ENCODE results near the gene ST3GAL3.

Gene ST3GAL3, protein sequence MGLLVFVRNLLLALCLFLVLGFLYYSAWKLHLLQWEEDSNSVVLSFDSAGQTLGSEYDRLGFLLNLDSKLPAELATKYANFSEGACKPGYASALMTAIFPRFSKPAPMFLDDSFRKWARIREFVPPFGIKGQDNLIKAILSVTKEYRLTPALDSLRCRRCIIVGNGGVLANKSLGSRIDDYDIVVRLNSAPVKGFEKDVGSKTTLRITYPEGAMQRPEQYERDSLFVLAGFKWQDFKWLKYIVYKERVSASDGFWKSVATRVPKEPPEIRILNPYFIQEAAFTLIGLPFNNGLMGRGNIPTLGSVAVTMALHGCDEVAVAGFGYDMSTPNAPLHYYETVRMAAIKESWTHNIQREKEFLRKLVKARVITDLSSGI

GRCh38 chr1:43707190-43708001 is at the start of gene ST3GAL3:
ST3GAL3 (plus strand) TSS chr1:43707536; CDS start chr1:43736263, 28,727 bp downstream.
- in situ Hi-C loops (cut with MboI; ENCODE audit: low sequenced_read_pairs) = no loop called here

GRCh38 chr1:43659212-43660166 is 47.8 kb upstream of the ST3GAL3 start:
- in situ Hi-C loops (cut with MboI; ENCODE audit: low sequenced_read_pairs) = no loop called here

GRCh38 chr1:43660355-43660754 is 47.0 kb upstream of the ST3GAL3 start:
- in situ Hi-C loops (cut with MboI; ENCODE audit: low sequenced_read_pairs) = no loop called here

DNA sequence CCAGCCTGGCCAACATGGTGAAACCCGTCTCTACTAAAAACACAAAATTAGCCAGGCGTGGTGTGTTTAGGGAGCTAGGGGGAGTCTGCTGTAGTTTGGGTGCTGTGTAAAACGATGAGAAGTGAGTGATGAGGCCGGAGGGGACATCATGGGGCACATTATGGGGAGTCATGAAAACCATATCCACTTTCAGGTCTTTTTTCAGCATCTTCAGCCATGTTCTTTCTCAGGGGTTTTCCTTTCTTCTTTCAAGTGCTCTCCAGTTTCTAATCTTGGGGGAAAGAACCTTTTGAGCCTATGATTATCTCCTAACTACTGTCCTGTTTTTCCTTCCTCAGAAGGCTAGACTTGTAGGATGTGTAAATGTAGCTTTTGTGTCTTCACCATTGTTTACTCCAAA is 43.0 kb upstream of the ST3GAL3 start:
- in situ Hi-C loops (cut with MboI; ENCODE audit: low sequenced_read_pairs) = no loop called here

- in situ Hi-C loops (cut with MboI; ENCODE audit: low sequenced_read_pairs) = no loop called here
These were observed 40.7 kb upstream of the ST3GAL3 start for GRCh38 chr1:43666608-43667007.

- in situ Hi-C loops (cut with MboI; ENCODE audit: low sequenced_read_pairs) = no loop called here
These were observed 38.4 kb upstream of the ST3GAL3 start for GRCh38 chr1:43668956-43669355.

DNA sequence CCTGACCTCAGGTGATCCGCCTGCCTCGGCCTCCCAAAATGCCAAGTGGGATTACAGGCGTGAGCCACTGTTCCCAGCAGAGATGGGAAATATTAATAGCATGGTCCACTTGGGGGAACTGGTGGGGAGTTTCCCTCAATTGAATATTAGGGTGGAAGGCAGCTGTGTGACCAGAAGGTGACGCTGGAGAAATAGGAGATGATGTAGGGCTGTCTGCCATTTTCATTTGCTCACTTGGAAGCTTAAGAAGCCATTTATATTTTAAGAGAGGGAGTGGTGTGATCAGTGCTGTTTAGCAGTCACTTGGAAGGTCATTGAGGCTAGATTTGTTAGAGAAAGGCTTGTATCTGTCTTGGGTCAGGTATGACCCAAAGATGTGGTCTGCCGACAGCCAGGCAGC is 37.5 kb upstream of the ST3GAL3 start:
- in situ Hi-C loops (cut with MboI; ENCODE audit: low sequenced_read_pairs) = no loop called here

GRCh38 chr1:43671193-43671592 is 36.1 kb upstream of the ST3GAL3 start:
- in situ Hi-C loops (cut with MboI; ENCODE audit: low sequenced_read_pairs) = no loop called here

DNA sequence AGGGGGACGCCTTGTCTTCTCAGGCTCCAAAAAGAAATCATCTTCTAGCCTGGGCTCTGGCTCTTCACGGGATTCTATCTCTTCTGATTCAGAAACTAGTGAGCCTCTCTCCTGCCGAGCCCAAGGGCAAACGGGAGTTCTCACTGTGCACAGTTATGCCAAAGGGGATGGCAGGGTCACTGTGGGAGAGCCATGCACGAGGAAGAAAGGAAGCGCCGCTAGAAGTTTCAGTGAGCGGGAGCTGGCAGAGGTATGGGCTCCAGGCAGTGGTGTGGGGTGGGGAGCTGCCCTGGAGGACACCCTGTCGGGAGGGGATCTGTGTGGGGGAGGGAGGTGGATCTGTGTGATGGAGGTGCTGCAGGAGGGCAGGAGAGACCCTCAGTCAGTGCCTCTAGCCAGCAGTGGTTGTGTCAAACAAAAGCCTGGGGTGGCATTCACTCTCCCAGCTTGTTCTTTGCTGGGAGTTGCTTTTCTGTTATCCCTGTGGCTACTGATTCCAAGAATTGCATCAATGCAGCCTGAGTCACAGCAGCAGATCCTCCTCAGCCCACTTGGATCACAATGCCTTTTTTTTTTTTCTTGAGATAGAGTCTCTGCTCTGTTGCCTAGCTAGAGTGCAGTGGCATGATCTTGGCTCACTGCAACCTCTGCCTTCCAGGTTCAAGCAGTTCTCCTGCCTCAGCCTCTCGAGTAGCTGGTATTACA is 35.6 kb upstream of the ST3GAL3 start:
- in situ Hi-C loops (cut with MboI; ENCODE audit: low sequenced_read_pairs) = no loop called here

GRCh38 chr1:43673261-43673660 is 34.1 kb upstream of the ST3GAL3 start:
- in situ Hi-C loops (cut with MboI; ENCODE audit: low sequenced_read_pairs) = no loop called here

GRCh38 chr1:43678940-43679339 is 28.4 kb upstream of the ST3GAL3 start:
- in situ Hi-C loops (cut with MboI; ENCODE audit: low sequenced_read_pairs) = no loop called here

DNA sequence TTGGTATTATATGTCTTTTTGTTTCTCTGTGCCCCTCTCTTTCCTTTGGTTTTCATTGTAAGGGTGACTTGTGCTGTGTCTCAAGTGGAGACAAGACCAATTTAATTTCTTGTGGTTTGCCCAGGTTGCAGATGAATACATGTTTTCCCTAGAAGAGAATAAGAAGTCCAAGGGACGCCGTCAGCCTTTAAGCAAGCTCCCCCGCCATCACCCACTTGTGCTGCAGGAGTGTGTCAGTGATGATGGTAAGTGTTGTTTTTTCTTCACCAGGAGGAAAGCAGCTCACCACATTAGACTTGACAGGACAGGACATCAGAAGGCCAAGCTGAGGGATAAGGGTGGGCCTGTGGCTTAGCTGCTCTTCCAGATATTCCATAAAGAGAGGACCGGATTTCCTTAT is 23.8 kb upstream of the ST3GAL3 start:
- in situ Hi-C loops (cut with MboI; ENCODE audit: low sequenced_read_pairs) = no loop called here

- in situ Hi-C loops (cut with MboI; ENCODE audit: low sequenced_read_pairs) = no loop called here
These were observed 20.5 kb upstream of the ST3GAL3 start for GRCh38 chr1:43686801-43687200.

- in situ Hi-C loops (cut with MboI; ENCODE audit: low sequenced_read_pairs) = no loop called here
These were observed 19.8 kb upstream of the ST3GAL3 start for GRCh38 chr1:43687301-43688108.

DNA sequence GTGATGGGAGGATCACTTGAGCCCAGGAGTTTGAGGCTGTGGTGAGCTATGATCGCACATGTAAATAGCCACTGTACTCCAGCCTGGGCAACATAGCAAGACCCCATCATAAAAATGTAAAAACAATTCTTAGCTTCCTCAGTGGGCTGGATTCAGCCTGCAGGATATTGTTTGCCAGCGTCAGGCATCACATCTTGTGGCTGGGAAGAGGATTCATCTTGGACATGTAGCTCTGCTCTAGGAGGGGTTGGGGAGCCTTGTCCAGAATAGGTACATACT is 19.3 kb upstream of the ST3GAL3 start:
- in situ Hi-C loops (cut with MboI; ENCODE audit: low sequenced_read_pairs) = no loop called here

GRCh38 chr1:43688594-43689000 is 18.7 kb upstream of the ST3GAL3 start:
- in situ Hi-C loops (cut with MboI; ENCODE audit: low sequenced_read_pairs) = no loop called here

- in situ Hi-C loops (cut with MboI; ENCODE audit: low sequenced_read_pairs) = no loop called here
These were observed 18.0 kb upstream of the ST3GAL3 start for GRCh38 chr1:43689289-43689688.

GRCh38 chr1:43691871-43692815 is 15.2 kb upstream of the ST3GAL3 start:
- in situ Hi-C loops (cut with MboI; ENCODE audit: low sequenced_read_pairs) = no loop called here

- in situ Hi-C loops (cut with MboI; ENCODE audit: low sequenced_read_pairs) = no loop called here
These were observed 14.0 kb upstream of the ST3GAL3 start for GRCh38 chr1:43693371-43693770.
